ENCODE measurements around the gene ANKRD52.
"Not testable (repeated sequence)": the region's sequence is repeated elsewhere in the genome, so short reads cannot be mapped to it uniquely, and the experiment has no call there.

ANKRD52 gene

GRCh38 chr12:56271031-56271430, 12.8 kb upstream of the ANKRD52 start:
- Histone ChIP-seq H3K79me2 (ENCODE audit: insufficient read depth, low read length) (no peaks in the 10 kb centered on the region), H3K27ac (ENCODE audit: low read length) (no peak overlapping the region), H2AFZ (ENCODE audit: low read depth, low read length) (no peak overlapping the region), H3K9me3 (ENCODE audit: insufficient read depth, low read length, severe bottlenecking) (no peaks in the 10 kb centered on the region), H3K4me1 (ENCODE audit: insufficient read depth, low read length) (peaks cover 18% of the 10 kb centered on the region), H3K4me3 (ENCODE audit: low read depth in 1 of 2, low read length in 2 of 2) (no peak overlapping the region), H4K20me1 (ENCODE audit: insufficient read depth, low read length) (no peaks in the 10 kb centered on the region), H3K9ac (ENCODE audit: low read depth, low read length) (no peak overlapping the region), H3K4me2 (ENCODE audit: insufficient read depth, low read length) (no peak overlapping the region), H3K36me3 (ENCODE audit: insufficient read depth, low read length) (peaks cover 65% of the 10 kb centered on the region), H3K27me3 (ENCODE audit: insufficient read depth, low read length, poor library complexity) (no peaks in the 10 kb centered on the region)
- no peak for ATAC-seq (ENCODE audit: insufficient read depth, low read depth)
- no peak for DNase-seq
- TF ChIP-seq, protein P1, sequence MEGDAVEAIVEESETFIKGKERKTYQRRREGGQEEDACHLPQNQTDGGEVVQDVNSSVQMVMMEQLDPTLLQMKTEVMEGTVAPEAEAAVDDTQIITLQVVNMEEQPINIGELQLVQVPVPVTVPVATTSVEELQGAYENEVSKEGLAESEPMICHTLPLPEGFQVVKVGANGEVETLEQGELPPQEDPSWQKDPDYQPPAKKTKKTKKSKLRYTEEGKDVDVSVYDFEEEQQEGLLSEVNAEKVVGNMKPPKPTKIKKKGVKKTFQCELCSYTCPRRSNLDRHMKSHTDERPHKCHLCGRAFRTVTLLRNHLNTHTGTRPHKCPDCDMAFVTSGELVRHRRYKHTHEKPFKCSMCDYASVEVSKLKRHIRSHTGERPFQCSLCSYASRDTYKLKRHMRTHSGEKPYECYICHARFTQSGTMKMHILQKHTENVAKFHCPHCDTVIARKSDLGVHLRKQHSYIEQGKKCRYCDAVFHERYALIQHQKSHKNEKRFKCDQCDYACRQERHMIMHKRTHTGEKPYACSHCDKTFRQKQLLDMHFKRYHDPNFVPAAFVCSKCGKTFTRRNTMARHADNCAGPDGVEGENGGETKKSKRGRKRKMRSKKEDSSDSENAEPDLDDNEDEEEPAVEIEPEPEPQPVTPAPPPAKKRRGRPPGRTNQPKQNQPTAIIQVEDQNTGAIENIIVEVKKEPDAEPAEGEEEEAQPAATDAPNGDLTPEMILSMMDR (IDR thresholded peaks at IDR 0.05; ENCODE audit: borderline replicate concordance, extremely low read depth, low read length, poor library complexity, severe bottlenecking), result peak; percentile 50
- TF ChIP-seq EZH2 (IDR thresholded peaks at IDR 0.05; ENCODE audit: borderline replicate concordance, low read depth, low read length, severe bottlenecking), result no peak

GRCh38 chr12:56267443-56268071, 9.4 kb upstream of the ANKRD52 start:
- no peak for ATAC-seq (ENCODE audit: insufficient read depth, low read depth)
- Histone ChIP-seq H3K36me3 (ENCODE audit: insufficient read depth, low read length) (peaks cover 32% of the 10 kb centered on the region), H3K27me3 (ENCODE audit: insufficient read depth, low read length, poor library complexity) (no peaks in the 10 kb centered on the region), H3K79me2 (ENCODE audit: insufficient read depth, low read length) (no peaks in the 10 kb centered on the region), H3K9me3 (ENCODE audit: insufficient read depth, low read length, severe bottlenecking) (no peaks in the 10 kb centered on the region), H3K9ac (ENCODE audit: low read depth, low read length) (peak overlapping the region; percentile 66), H3K4me2 (ENCODE audit: insufficient read depth, low read length) (peak overlapping the region; percentile 99), H2AFZ (ENCODE audit: low read depth, low read length) (peak overlapping the region; percentile 95), H3K27ac (ENCODE audit: low read length) (peak overlapping the region; percentile 75), H4K20me1 (ENCODE audit: insufficient read depth, low read length) (no peaks in the 10 kb centered on the region), H3K4me3 (ENCODE audit: low read depth in 1 of 2, low read length in 2 of 2) (peak overlapping the region; percentile 31 to 71; a peak in 3 of 4 replicates), H3K4me1 (ENCODE audit: insufficient read depth, low read length) (peaks cover 25% of the 10 kb centered on the region)
- no peak for DNase-seq
- no peak for TF ChIP-seq EZH2 (IDR thresholded peaks at IDR 0.05; ENCODE audit: borderline replicate concordance, low read depth, low read length, severe bottlenecking)
- TF ChIP-seq, protein P1 (IDR thresholded peaks at IDR 0.05; ENCODE audit: borderline replicate concordance, extremely low read depth, low read length, poor library complexity, severe bottlenecking), result no peak

GRCh38 chr12:56266693-56267442, 8.7 kb upstream of the ANKRD52 start, which contains the start of gene COQ10A:
COQ10A (plus strand) TSS chr12:56266942; CDS start chr12:56267119, 177 bp downstream.
- ATAC-seq (ENCODE audit: insufficient read depth, low read depth) (peak; percentile 91), DNase-seq (peak; percentile 90)
- peak within 1 kb of the TSS; percentile 75 for H3K27ac ChIP-seq (ENCODE audit: low read length)
- H3K4me2 ChIP-seq (ENCODE audit: insufficient read depth, low read length), result peak within 1 kb of the TSS; percentile 99
- H2AFZ ChIP-seq (ENCODE audit: low read depth, low read length), result peak within 1 kb of the TSS; percentile 95
- H3K36me3 ChIP-seq (ENCODE audit: insufficient read depth, low read length), result peaks cover 28% of the 10 kb centered on the region
- no peaks in the 10 kb centered on the region for H3K79me2 ChIP-seq (ENCODE audit: insufficient read depth, low read length)
- H3K9ac ChIP-seq (ENCODE audit: low read depth, low read length), result peak within 1 kb of the TSS; percentile 66
- peaks cover 25% of the 10 kb centered on the region for H3K4me1 ChIP-seq (ENCODE audit: insufficient read depth, low read length)
- TF ChIP-seq, protein P1 (IDR thresholded peaks at IDR 0.05; ENCODE audit: borderline replicate concordance, extremely low read depth, low read length, poor library complexity, severe bottlenecking), result peak; percentile 77
- no peak for TF ChIP-seq EZH2 (IDR thresholded peaks at IDR 0.05; ENCODE audit: borderline replicate concordance, low read depth, low read length, severe bottlenecking)
- no peaks in the 10 kb centered on the region for H3K9me3 ChIP-seq (ENCODE audit: insufficient read depth, low read length, severe bottlenecking)
- no peaks in the 10 kb centered on the region for H4K20me1 ChIP-seq (ENCODE audit: insufficient read depth, low read length)
- no peaks in the 10 kb centered on the region for H3K27me3 ChIP-seq (ENCODE audit: insufficient read depth, low read length, poor library complexity)
- H3K4me3 ChIP-seq (ENCODE audit: low read depth in 1 of 2, low read length in 2 of 2), result peak within 1 kb of the TSS; percentile 31 to 71

GRCh38 chr12:56266068-56266692, 8.0 kb upstream of the ANKRD52 start:
- H3K79me2 ChIP-seq (ENCODE audit: insufficient read depth, low read length); H3K9me3 ChIP-seq (ENCODE audit: insufficient read depth, low read length, severe bottlenecking); H4K20me1 ChIP-seq (ENCODE audit: insufficient read depth, low read length); ATAC-seq (ENCODE audit: insufficient read depth, low read depth); H3K27me3 ChIP-seq (ENCODE audit: insufficient read depth, low read length, poor library complexity); DNase-seq: not testable (repeated sequence)
- H3K27ac ChIP-seq (ENCODE audit: low read length), result peak overlapping the region; percentile 75
- peak overlapping the region; percentile 95 for H2AFZ ChIP-seq (ENCODE audit: low read depth, low read length)
- peak overlapping the region; percentile 66 for H3K9ac ChIP-seq (ENCODE audit: low read depth, low read length)
- H3K4me1 ChIP-seq (ENCODE audit: insufficient read depth, low read length), result peaks cover 25% of the 10 kb centered on the region
- H3K36me3 ChIP-seq (ENCODE audit: insufficient read depth, low read length), result peaks cover 23% of the 10 kb centered on the region
- H3K4me3 ChIP-seq (ENCODE audit: low read depth in 1 of 2, low read length in 2 of 2), result peak overlapping the region; percentile 31 to 71
- H3K4me2 ChIP-seq (ENCODE audit: insufficient read depth, low read length), result peak overlapping the region; percentile 99

All from DND-41 (cell line).